ENCODE measurements around the gene PTBP3.

The PTBP3 gene

GRCh38 chr9:112261133-112261532, 72.3 kb downstream of the PTBP3 start:
- DNase-seq = no peak

- DNase-seq = no peak
Measured at GRCh38 chr9:112258106-112258505, 75.3 kb downstream of the PTBP3 start.

GRCh38 chr9:112252194-112252593, 81.2 kb downstream of the PTBP3 start:
- DNase-seq = no peak

- no peak for DNase-seq
Measured at GRCh38 chr9:112249277-112249676, 84.1 kb downstream of the PTBP3 start.

- no peak for DNase-seq
Measured at GRCh38 chr9:112248722-112249121, 84.7 kb downstream of the PTBP3 start.

GRCh38 chr9:112247090-112247489, 86.3 kb downstream of the PTBP3 start:
- no peak for DNase-seq

GRCh38 chr9:112245126-112245525, 88.3 kb downstream of the PTBP3 start:
- no peak for DNase-seq

GRCh38 chr9:112242147-112242804, 91.1 kb downstream of the PTBP3 start:
- no peak for DNase-seq

GRCh38 chr9:112241491-112241890, 91.9 kb downstream of the PTBP3 start:
- no peak for DNase-seq

- DNase-seq = no peak
Measured at GRCh38 chr9:112239708-112240107, 93.7 kb downstream of the PTBP3 start.

GRCh38 chr9:112239284-112239683, 94.1 kb downstream of the PTBP3 start:
- DNase-seq = no peak

- DNase-seq = no peak
Measured at GRCh38 chr9:112234779-112235178, 98.6 kb downstream of the PTBP3 start.

- DNase-seq = no peak
Measured at GRCh38 chr9:112233769-112234168, 99.7 kb downstream of the PTBP3 start.

GRCh38 chr9:112232233-112232632, 101.2 kb downstream of the PTBP3 start:
- DNase-seq = no peak

GRCh38 chr9:112226091-112226490, 107.3 kb downstream of the PTBP3 start:
- no peak for DNase-seq

GRCh38 chr9:112224401-112225289, 108.8 kb downstream of the PTBP3 start:
- DNase-seq = no peak

GRCh38 chr9:112218908-112219307, 114.5 kb downstream of the PTBP3 start:
- no peak for DNase-seq

GRCh38 chr9:112212926-112213325, 120.5 kb downstream of the PTBP3 start:
- no peak for DNase-seq

- DNase-seq = no peak
Measured at GRCh38 chr9:112207451-112207850, 126.0 kb downstream of the PTBP3 start.

- no peak for DNase-seq
Measured at GRCh38 chr9:112203536-112203935, 129.9 kb downstream of the PTBP3 start.

- DNase-seq = no peak
Measured at GRCh38 chr9:112200711-112201110, 132.7 kb downstream of the PTBP3 start.

- DNase-seq = no peak
Measured at GRCh38 chr9:112198646-112199045, 134.8 kb downstream of the PTBP3 start.

GRCh38 chr9:112194969-112195431, 138.4 kb downstream of the PTBP3 start:
- DNase-seq = no peak

GRCh38 chr9:112193572-112194288, 139.7 kb downstream of the PTBP3 start:
- no peak for DNase-seq
